Esophagus (tissue), 2 donors: Measurements from ENCODE around the gene MTUS2. TPM values are rescaled to one million over a fixed set of nuclear protein-coding genes. Genes with fewer than 3 reads are reported as not detected.

ENCODE experiments used
- H3K27ac ChIP-seq, 2 donors: one replicate each; pipeline ENCODE4 v1.5.1; 2013; ENCODE audit warnings: low read depth in 2 of 2, mild to moderate bottlenecking in 2 of 2, inconsistent platforms in 1 of 2, low read length in 1 of 2, moderate library complexity in 1 of 2
- H3K27me3 ChIP-seq, 2 donors: one replicate each; pipeline ENCODE4 v1.6.1; 2013; ENCODE audit warnings: low read length in 2 of 2, control low read depth in 1 of 2, mild to moderate bottlenecking in 1 of 2; ENCODE audit not compliant: insufficient read depth in 2 of 2, control insufficient read depth in 1 of 2
- H3K36me3 ChIP-seq, 2 donors: one replicate each; pipeline ENCODE4 v1.6.1; 2013; ENCODE audit warnings: low read length in 1 of 2; ENCODE audit not compliant: control insufficient read depth in 2 of 2, insufficient read depth in 2 of 2
- H3K4me1 ChIP-seq, 2 donors: one replicate each; pipeline ENCODE4 v1.6.1; 2013; ENCODE audit warnings: low read length in 1 of 2; ENCODE audit not compliant: control insufficient read depth in 2 of 2, insufficient read depth in 2 of 2
- H3K4me3 ChIP-seq, 2 donors: one replicate each; pipeline ENCODE4 v1.5.1; 2013; ENCODE audit warnings: low read length in 2 of 2, mild to moderate bottlenecking in 2 of 2, low read depth in 1 of 2, moderate library complexity in 1 of 2
- H3K9me3 ChIP-seq, 2 donors: one replicate each; pipeline ENCODE4 v1.6.1; 2013; ENCODE audit warnings: mild to moderate bottlenecking in 2 of 2, low read depth in 1 of 2, low read length in 1 of 2, moderate library complexity in 1 of 2; ENCODE audit not compliant: control insufficient read depth in 2 of 2, insufficient read depth in 1 of 2
- whole genome bisulfite sequencing, 2 donors: extraction: QIAGEN DNeasy Blood & Tissue Kit; methylation state at CpG; one replicate each; pipeline ENCODE4 v1.1.7; 2013; 5-methylcytosine and 5-hydroxymethylcytosine counted together
- polyA plus RNA-seq, 2 donors: library from polyadenylated mRNA; stranded (reverse); fragments of 200-250 nt; gene quantifications; one replicate each; pipeline ENCODE4 v1.2.3, GENCODE V29; 2013
- donor health status: healthy with polysubstance abuse.
- donor health status: Bipolar disorder and iron deficiency.

The MTUS2 gene
- polyA plus RNA-seq, 2 donors, result 0.20 to 0.33 TPM

- Histone ChIP-seq H3K4me1 (peaks cover 3 to 8% of the 10 kb centered on the region in 2 donors), H3K4me3 (no peak overlapping the region)
These were observed 616.7 kb downstream of the MTUS2 start for GRCh38 chr13:29436721-29437280.

GRCh38 chr13:29438769-29439168, 618.6 kb downstream of the MTUS2 start:
- Histone ChIP-seq H3K4me3 (no peak overlapping the region), H3K9me3 (no peaks in the 10 kb centered on the region), H3K27ac (no peak overlapping the region), H3K27me3 (no peaks in the 10 kb centered on the region), H3K4me1 (peaks cover 3 to 13% of the 10 kb centered on the region in 2 donors), H3K36me3 (no peaks in the 10 kb centered on the region)
- 66 to 69% methylated on average over 8 of the region's 8 CpGs for WGBS, 2 donors

More at GRCh38 chr13:29436721-29437280, 616.7 kb downstream of the MTUS2 start:
- Histone ChIP-seq H3K36me3 (no peaks in the 10 kb centered on the region), H3K27me3 (no peaks in the 10 kb centered on the region), H3K9me3 (no peaks in the 10 kb centered on the region), H3K27ac (no peak overlapping the region)
- WGBS, 2 donors, result 79 to 83% methylated on average over 3 of the region's 3 CpGs

GRCh38 chr13:29439601-29440388, 619.7 kb downstream of the MTUS2 start:
- WGBS, 2 donors, result 46 to 53% methylated on average over 10 of the region's 10 CpGs
- Histone ChIP-seq H3K4me3 (no peak overlapping the region), H3K36me3 (no peaks in the 10 kb centered on the region), H3K27ac (no peak overlapping the region), H3K27me3 (no peaks in the 10 kb centered on the region), H3K9me3 (no peaks in the 10 kb centered on the region), H3K4me1 (peaks cover 3 to 13% of the 10 kb centered on the region in 2 donors)

DNA sequence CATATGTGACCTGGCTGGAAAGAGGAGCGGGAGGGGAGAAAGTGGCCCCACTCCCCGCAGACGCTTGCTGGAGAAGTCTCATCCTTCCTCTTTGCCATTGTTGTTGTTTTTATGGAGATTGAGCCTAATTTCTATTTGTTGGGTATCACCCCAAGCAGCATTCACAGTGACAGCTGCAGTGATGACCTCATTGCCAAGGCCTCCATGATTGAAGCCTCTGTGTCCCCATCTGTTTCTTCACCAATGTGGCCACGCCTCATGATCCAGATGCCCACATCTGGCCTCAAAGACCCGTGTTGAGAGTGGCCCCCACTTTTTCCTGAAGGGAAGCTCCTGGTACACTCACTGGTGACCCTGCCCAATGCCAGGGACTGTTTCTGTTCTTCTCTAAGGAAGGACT, 621.2 kb downstream of the MTUS2 start:
- no peaks in the 10 kb centered on the region for H3K36me3 ChIP-seq
- no peak overlapping the region for H3K27ac ChIP-seq
- H3K27me3 ChIP-seq, result no peaks in the 10 kb centered on the region
- 68 to 82% methylated on average over 5 of the region's 5 CpGs for whole genome bisulfite sequencing, 2 donors
- no peak overlapping the region for H3K4me3 ChIP-seq
- peaks cover 0 to 7% of the 10 kb centered on the region in 2 donors for H3K4me1 ChIP-seq
- no peaks in the 10 kb centered on the region for H3K9me3 ChIP-seq

- 56 to 62% methylated on average over 3 of the region's 3 CpGs for WGBS, 2 donors
- no peak overlapping the region for H3K4me3 ChIP-seq
- H3K27me3 ChIP-seq, result no peaks in the 10 kb centered on the region
- H3K36me3 ChIP-seq, result no peaks in the 10 kb centered on the region
- H3K27ac ChIP-seq, result no peak overlapping the region
- peaks cover 0 to 5% of the 10 kb centered on the region in 2 donors for H3K4me1 ChIP-seq
- no peaks in the 10 kb centered on the region for H3K9me3 ChIP-seq
These were observed 625.9 kb downstream of the MTUS2 start for GRCh38 chr13:29446016-29446415.

GRCh38 chr13:29448174-29448573, 628.0 kb downstream of the MTUS2 start:
- Histone ChIP-seq H3K27me3 (no peaks in the 10 kb centered on the region), H3K4me3 (no peak overlapping the region), H3K9me3 (no peaks in the 10 kb centered on the region), H3K4me1 (peaks cover 0 to 3% of the 10 kb centered on the region in 2 donors), H3K27ac (no peak overlapping the region), H3K36me3 (no peaks in the 10 kb centered on the region)
- WGBS, 2 donors, result 84% methylated on average over 2 of the region's 2 CpGs

GRCh38 chr13:29449726-29450125, 629.6 kb downstream of the MTUS2 start:
- Histone ChIP-seq H3K4me3 (no peak overlapping the region), H3K36me3 (no peaks in the 10 kb centered on the region), H3K4me1 (no peaks in the 10 kb centered on the region), H3K27ac (no peak overlapping the region), H3K9me3 (no peaks in the 10 kb centered on the region), H3K27me3 (no peaks in the 10 kb centered on the region)
- WGBS, 2 donors, result 91 to 94% methylated on average over 7 of the region's 7 CpGs

GRCh38 chr13:29451976-29452375, 631.8 kb downstream of the MTUS2 start:
- no peak overlapping the region for H3K4me3 ChIP-seq
- H3K4me1 ChIP-seq, result peaks cover 0 to 2% of the 10 kb centered on the region in 2 donors
- H3K27ac ChIP-seq, result no peak overlapping the region
- 92% methylated on average over 2 of the region's 2 CpGs for WGBS, 2 donors
- no peaks in the 10 kb centered on the region for H3K9me3 ChIP-seq
- H3K36me3 ChIP-seq, result no peaks in the 10 kb centered on the region
- no peaks in the 10 kb centered on the region for H3K27me3 ChIP-seq

- H3K27me3 ChIP-seq, result no peaks in the 10 kb centered on the region
- peaks cover 0 to 2% of the 10 kb centered on the region in 2 donors for H3K4me1 ChIP-seq
- no peak overlapping the region for H3K4me3 ChIP-seq
- no peak overlapping the region for H3K27ac ChIP-seq
- 70 to 80% methylated on average over 4 of the region's 4 CpGs for WGBS, 2 donors
- H3K36me3 ChIP-seq, result no peaks in the 10 kb centered on the region
- no peaks in the 10 kb centered on the region for H3K9me3 ChIP-seq
These were observed 632.9 kb downstream of the MTUS2 start for GRCh38 chr13:29452773-29453616.
